Panc1 (cell line): ENCODE measurements around the gene WNT10A. TPM values are rescaled to one million over a fixed set of nuclear protein-coding genes. Genes with fewer than 3 reads are reported as not detected.

ENCODE experiments used
- ATAC-seq: fragments of 200-7000 bp; cut with Tn5 transposase; 2 replicates; pipeline ENCODE4 v1.9.1; 2020; ENCODE audit warnings: mild to moderate bottlenecking, moderate library complexity
- BruUV-seq: library from RNA; stranded (reverse); fragments of 400-500 nt; replicated peaks from 2 replicates; lab custom pipeline; 2021; lab: Mats Ljungman, UMichigan
- CTCF ChIA-PET: fragments of 300-600 bp; sonication (Branson Sonifier 250); formaldehyde crosslinking; loops from one replicate; lab custom pipeline; 2022; ENCODE audit warnings: antibody characterized with exemption; lab: Charles Lee
- POLR2A ChIA-PET: fragments of 300-600 bp; sonication (Branson Sonifier 250); formaldehyde crosslinking; loops from one replicate; lab custom pipeline; 2022; ENCODE audit warnings: antibody characterized with exemption; lab: Charles Lee
- DNase-seq: peaks from one replicate; pipeline ENCODE4 v3.0.0-alpha.2; 2010; ENCODE audit warnings: low read depth, low spot score
- H3K27ac ChIP-seq: 2 replicates; pipeline ENCODE4 v1.5.1; 2011; ENCODE audit warnings: mild to moderate bottlenecking, low read length, inconsistent platforms
- H3K27me3 ChIP-seq: fragments of 200-500 bp; sonication (Bioruptor generic); 2 replicates; pipeline ENCODE4 v1.6.0; 2014; ENCODE audit warnings: low read length, inconsistent platforms; ENCODE audit not compliant: control insufficient read depth, insufficient read depth
- H3K36me3 ChIP-seq: fragments of 200-500 bp; sonication (Bioruptor generic); 2 replicates; pipeline ENCODE4 v1.5.1; 2014; ENCODE audit warnings: inconsistent platforms, mild to moderate bottlenecking, low read length, moderate library complexity; ENCODE audit not compliant: control insufficient read depth, insufficient read depth
- H3K4me1 ChIP-seq: 2 replicates; pipeline ENCODE4 v1.5.1; 2011; ENCODE audit warnings: inconsistent platforms, mild to moderate bottlenecking, low read length, moderate library complexity; ENCODE audit not compliant: control insufficient read depth, insufficient read depth
- H3K4me3 ChIP-seq, 2 experiments: 2 replicates each; pipeline ENCODE4 v1.5.1; 2011 to 2012; ENCODE audit warnings: low read depth in 2 of 2, low read length in 2 of 2, mild to moderate bottlenecking in 2 of 2, inconsistent platforms in 1 of 2, moderate library complexity in 1 of 2
- H3K9me3 ChIP-seq: fragments of 200-500 bp; sonication (Bioruptor generic); 2 replicates; pipeline ENCODE4 v1.5.1; 2014; ENCODE audit warnings: low read depth, mild to moderate bottlenecking, inconsistent platforms, low read length, moderate library complexity; ENCODE audit not compliant: control insufficient read depth, insufficient read depth
- CTCF ChIP-seq: fragments of 450-650 bp; IDR thresholded peaks from 2 replicates; pipeline ENCODE4 v1.5.1; 2017; ENCODE audit warnings: mild to moderate bottlenecking
- POLR2AphosphoS5 ChIP-seq: IDR thresholded peaks from 2 replicates; pipeline ENCODE4 v1.6.1; 2012; ENCODE audit warnings: mild to moderate bottlenecking, low read depth, low read length, moderate library complexity
- REST ChIP-seq, 2 experiments: IDR thresholded peaks; 2 replicates each; pipeline ENCODE4 v1.6.1; 2011 to 2012; ENCODE audit warnings: low read depth in 2 of 2, control low read depth in 1 of 2, low read length in 1 of 2, mild to moderate bottlenecking in 1 of 2, moderate library complexity in 1 of 2; ENCODE audit not compliant: insufficient read depth in 1 of 2
- SIN3A ChIP-seq: IDR thresholded peaks from 2 replicates; pipeline ENCODE4 v1.6.1; 2012; ENCODE audit warnings: low read depth, mild to moderate bottlenecking, low read length, moderate library complexity, borderline replicate concordance; ENCODE audit not compliant: insufficient read depth
- TCF7L2 ChIP-seq: IDR thresholded peaks from 2 replicates; pipeline ENCODE4 v1.6.1; 2011; ENCODE audit warnings: mild to moderate bottlenecking, low read depth, low read length, inconsistent platforms
- in situ Hi-C: cut with HindIII; loops from 2 replicates; pipeline ENCODE4 v1.10.0; 2016; ENCODE audit warnings: low sequenced_read_pairs, low pct_unique_long_range_greater_than_20kb
- intact Hi-C: fragments of 100-400 bp; cut with micrococcal nuclease; formaldehyde crosslinking; loops from one replicate; pipeline ENCODE4 v1.10.0; 2022; ENCODE audit not compliant: unreplicated experiment
- total RNA-seq: library from RNA; stranded (reverse); gene quantifications from one replicate; pipeline ENCODE4 v1.2.1, GENCODE V29; 2021; ENCODE audit not compliant: unreplicated experiment

WNT10A gene
- total RNA-seq, 1 experiment from 2014 or later = 9.2 TPM

GRCh38 chr2:218851286-218851685 is 29.4 kb upstream of the WNT10A start:
- no peak overlapping the region for H3K27ac ChIP-seq
- intact Hi-C loops = loop anchor here (5.0 to 10.0 kb wide), 2 partner anchors 131 to 304 kb away; no protein-coding TSS in a partner anchor
- POLR2A ChIA-PET = no interaction called here
- BruUV-seq = no TSS peak
- in situ Hi-C loops = no loop called here
- no peaks in the 10 kb centered on the region for H3K9me3 ChIP-seq
- no peak overlapping the region for H3K4me3 ChIP-seq
- no peaks in the 10 kb centered on the region for H3K27me3 ChIP-seq
- H3K36me3 ChIP-seq = no peaks in the 10 kb centered on the region
- no peak for ATAC-seq
- CTCF ChIA-PET = interaction anchor here (0.7 kb wide), 1 partner anchor 26 kb away, joined by 4 read pairs; no protein-coding TSS in a partner anchor
- H3K4me1 ChIP-seq = peaks cover 10% of the 10 kb centered on the region
- TF ChIP-seq SIN3A (no peak), CTCF (no peak), TCF7L2 (no peak), POLR2AphosphoS5 (no peak), REST (IDR thresholded peaks at IDR 0.05; ENCODE audit: insufficient read depth in 1 of 2, low read depth in 2 of 2, low read length in 1 of 2) (no peak)
- DNase-seq = no peak

GRCh38 chr2:218852911-218853667 is 27.6 kb upstream of the WNT10A start:
- TF ChIP-seq CTCF (peak; percentile 90), SIN3A (no peak)
- H3K36me3 ChIP-seq = no peaks in the 10 kb centered on the region
- H3K27ac ChIP-seq = no peak overlapping the region
- H3K4me1 ChIP-seq = peaks cover 17% of the 10 kb centered on the region
- H3K9me3 ChIP-seq = no peaks in the 10 kb centered on the region
- CTCF ChIA-PET = interaction anchor here (0.7 to 1.3 kb wide), 6 partner anchors 11 to 298 kb away, joined by 3 to 5 read pairs (median 4); no protein-coding TSS in a partner anchor
- no TSS peak for BruUV-seq
- peak; percentile 38 for DNase-seq
- POLR2A ChIA-PET = no interaction called here
- in situ Hi-C loops (no loop called here), intact Hi-C loops (loop anchor here (2.0 to 10.0 kb wide), 3 partner anchors 46 to 302 kb away; no protein-coding TSS in a partner anchor)
- H3K27me3 ChIP-seq = no peaks in the 10 kb centered on the region
- no peak overlapping the region for H3K4me3 ChIP-seq
- peak; percentile 62 for ATAC-seq
